KMS-11 (cell line): ENCODE data around the gene CDH13.

ENCODE experiments used
- H2AFZ ChIP-seq: fragments of 200-600 bp; sonication (generic); 2 replicates; pipeline ENCODE4 v1.6.1; 2016; ENCODE audit warnings: antibody characterized with exemption, mixed run types, low read depth
- H3K27ac ChIP-seq: fragments of 200-600 bp; sonication (generic); 2 replicates; pipeline ENCODE4 v1.6.1; 2016; ENCODE audit warnings: mild to moderate bottlenecking, mixed run types
- H3K27me3 ChIP-seq: fragments of 200-600 bp; sonication (generic); 2 replicates; pipeline ENCODE4 v1.6.1; 2017; ENCODE audit warnings: mild to moderate bottlenecking, low read depth, mixed run types, moderate library complexity; ENCODE audit not compliant: insufficient read depth
- H3K36me3 ChIP-seq: fragments of 200-600 bp; sonication (generic); 2 replicates; pipeline ENCODE4 v1.6.1; 2017; ENCODE audit warnings: mild to moderate bottlenecking, mixed run types; ENCODE audit not compliant: insufficient read depth
- H3K4me1 ChIP-seq: fragments of 200-600 bp; sonication (generic); 2 replicates; pipeline ENCODE4 v1.6.1; 2016; ENCODE audit warnings: mild to moderate bottlenecking, low read depth, mixed run types; ENCODE audit not compliant: poor library complexity, severe bottlenecking
- H3K4me2 ChIP-seq: fragments of 200-600 bp; sonication (generic); 2 replicates; pipeline ENCODE4 v1.7.0; 2016; ENCODE audit warnings: mild to moderate bottlenecking, mixed run types
- H3K4me3 ChIP-seq: fragments of 200-600 bp; sonication (generic); IDR thresholded peaks from 2 replicates; pipeline ENCODE4 v1.6.1; 2017; ENCODE audit warnings: low read depth, low read length, mixed read lengths; ENCODE audit not compliant: insufficient read depth
- H3K79me2 ChIP-seq: fragments of 200-600 bp; sonication (generic); 2 replicates; pipeline ENCODE4 v1.6.1; 2016; ENCODE audit warnings: low read depth, mixed run types; ENCODE audit not compliant: insufficient read depth
- H3K9ac ChIP-seq: fragments of 200-600 bp; sonication (generic); 2 replicates; pipeline ENCODE4 v1.6.1; 2016; ENCODE audit warnings: mild to moderate bottlenecking, mixed run types
- H4K20me1 ChIP-seq: fragments of 200-600 bp; sonication (generic); 2 replicates; pipeline ENCODE4 v1.6.1; 2016; ENCODE audit warnings: mild to moderate bottlenecking, mixed run types; ENCODE audit not compliant: insufficient read depth
- CTCF ChIP-seq: fragments of 200-600 bp; sonication (generic); conservative IDR thresholded peaks from 2 replicates; pipeline ENCODE4 v1.6.1; 2017; ENCODE audit warnings: low read depth, mild to moderate bottlenecking, antibody characterized with exemption, low read length, moderate library complexity, mixed read lengths

CDH13 gene

GRCh38 chr16:83701494-83701893 is 1074.7 kb downstream of the CDH13 start:
- H3K27me3 ChIP-seq: no peaks in the 10 kb centered on the region
- H3K4me1 ChIP-seq: no peaks in the 10 kb centered on the region
- no peak for TF ChIP-seq CTCF
- H3K27ac ChIP-seq: no peak overlapping the region
- no peaks in the 10 kb centered on the region for H3K79me2 ChIP-seq
- H3K36me3 ChIP-seq: no peaks in the 10 kb centered on the region
- no peak overlapping the region for H3K9ac ChIP-seq
- no peak overlapping the region for H3K4me2 ChIP-seq
- no peak overlapping the region for H3K4me3 ChIP-seq
- no peaks in the 10 kb centered on the region for H4K20me1 ChIP-seq
- H2AFZ ChIP-seq: no peak overlapping the region

- no peak overlapping the region for H2AFZ ChIP-seq
- H4K20me1 ChIP-seq: no peaks in the 10 kb centered on the region
- TF ChIP-seq CTCF: no peak
Measured at GRCh38 chr16:83704656-83705055, 1077.9 kb downstream of the CDH13 start.

GRCh38 chr16:83705856-83706255 is 1079.1 kb downstream of the CDH13 start:
- H3K79me2 ChIP-seq: no peaks in the 10 kb centered on the region
- no peaks in the 10 kb centered on the region for H3K36me3 ChIP-seq
- H3K9ac ChIP-seq: no peak overlapping the region
- TF ChIP-seq CTCF: no peak
- no peak overlapping the region for H3K4me2 ChIP-seq
- no peaks in the 10 kb centered on the region for H3K4me1 ChIP-seq
- no peak overlapping the region for H2AFZ ChIP-seq
- H4K20me1 ChIP-seq: no peaks in the 10 kb centered on the region
- H3K27ac ChIP-seq: no peak overlapping the region
- no peak overlapping the region for H3K4me3 ChIP-seq
- H3K27me3 ChIP-seq: no peaks in the 10 kb centered on the region

More at GRCh38 chr16:83704656-83705055, 1077.9 kb downstream of the CDH13 start:
- no peak overlapping the region for H3K4me3 ChIP-seq
- no peaks in the 10 kb centered on the region for H3K27me3 ChIP-seq
- H3K4me2 ChIP-seq: no peak overlapping the region
- H3K36me3 ChIP-seq: no peaks in the 10 kb centered on the region
- no peak overlapping the region for H3K27ac ChIP-seq
- H3K4me1 ChIP-seq: no peaks in the 10 kb centered on the region
- H3K9ac ChIP-seq: no peak overlapping the region
- H3K79me2 ChIP-seq: no peaks in the 10 kb centered on the region

GRCh38 chr16:83706394-83706793 is 1079.6 kb downstream of the CDH13 start:
- Histone ChIP-seq H3K4me1 (no peaks in the 10 kb centered on the region), H3K36me3 (no peaks in the 10 kb centered on the region), H3K27ac (no peak overlapping the region), H3K4me2 (no peak overlapping the region), H3K27me3 (no peaks in the 10 kb centered on the region), H3K9ac (no peak overlapping the region), H4K20me1 (no peaks in the 10 kb centered on the region), H2AFZ (no peak overlapping the region), H3K4me3 (no peak overlapping the region), H3K79me2 (no peaks in the 10 kb centered on the region)
- no peak for TF ChIP-seq CTCF
